Ovary (tissue), 3 donors: ENCODE results near the gene CIDEA.

Source experiments
- CTCF ChIP-seq, 3 donors: fragments of 450-650 bp in 2 of 3; fragments of 200-600 bp in 1 of 3; IDR thresholded peaks; one replicate each; pipeline versions ENCODE4 v1.5.1 to v1.8.0; 2016 to 2022; ENCODE audit warnings: antibody characterized with exemption in 3 of 3, mild to moderate bottlenecking in 1 of 3
- EP300 ChIP-seq: sonication (generic); formaldehyde crosslinking; IDR thresholded peaks from one replicate; pipeline ENCODE4 v1.6.1; 2017; ENCODE audit warnings: antibody characterized with exemption
- POLR2A ChIP-seq: fragments of 450-650 bp; IDR thresholded peaks from one replicate; pipeline ENCODE4 v1.6.1; 2017; ENCODE audit warnings: antibody characterized with exemption, mild to moderate bottlenecking, moderate library complexity
- donor health status: DM: no; HTN: no; CAD: no.

GRCh38 chr18:12254136-12254819 lies at the start of gene CIDEA:
- TF ChIP-seq CTCF (IDR thresholded peaks at IDR 0.05): no peak
- TF ChIP-seq EP300: no peak
- no peak for TF ChIP-seq POLR2A
